K562 (cell line): ENCODE data around the gene CCDC28B. TPM values are rescaled to one million over a fixed set of nuclear protein-coding genes. Genes with fewer than 3 reads are reported as not detected.

Experiments used
- AFF4 ChIP-seq: sonication (generic); formaldehyde crosslinking; IDR thresholded peaks from 2 replicates; pipeline ENCODE4 v1.8.0; 2023; ENCODE audit warnings: mild to moderate bottlenecking, missing genetic modification reagents
- ARID3A ChIP-seq: IDR thresholded peaks from 2 replicates; pipeline ENCODE4 v1.6.1; 2012; ENCODE audit warnings: low read depth, low read length, improper control_type of control experiment, borderline replicate concordance
- HNRNPLL ChIP-seq: fragments of 200-400 bp; formaldehyde crosslinking; IDR thresholded peaks from 2 replicates; pipeline ENCODE4 v1.6.1; 2017; ENCODE audit warnings: low read length, low read depth, mild to moderate bottlenecking; ENCODE audit not compliant: poor library complexity, severe bottlenecking
- JUNB ChIP-seq: fragments of 450-650 bp; formaldehyde crosslinking; conservative IDR thresholded peaks from 2 replicates; pipeline ENCODE4 v1.4.0; 2020; ENCODE audit warnings: mild to moderate bottlenecking
- KLF13 ChIP-seq: fragments of 450-650 bp; IDR thresholded peaks from 2 replicates; pipeline ENCODE4 v1.6.1; 2016; ENCODE audit warnings: missing genetic modification characterization, low read depth, mild to moderate bottlenecking, missing compliant biosample characterization, moderate library complexity, borderline replicate concordance
- MEIS2 ChIP-seq: fragments of 450-650 bp; IDR thresholded peaks from 2 replicates; pipeline ENCODE4 v1.6.1; 2014; ENCODE audit warnings: mild to moderate bottlenecking; ENCODE audit not compliant: partially characterized antibody
- MYNN ChIP-seq, 2 experiments: sonication (generic); formaldehyde crosslinking in 1 of 2; IDR thresholded peaks; 2 replicates each; pipeline versions ENCODE4 v1.5.0 to v1.6.1; 2016 to 2020; ENCODE audit warnings: antibody characterized with exemption in 1 of 2, missing genetic modification reagents in 1 of 2
- REST ChIP-seq, 2 experiments: fragments of 450-650 bp; formaldehyde crosslinking in 1 of 2; IDR thresholded peaks; 2 replicates each; pipeline versions ENCODE4 v1.4.0 to v1.6.1; 2014 to 2020; ENCODE audit warnings: mild to moderate bottlenecking in 2 of 2, borderline replicate concordance in 1 of 2, low read depth in 1 of 2
- ZC3H11A ChIP-seq: IDR thresholded peaks from 2 replicates; pipeline ENCODE4 v1.6.1; 2012; ENCODE audit warnings: low read depth, low read length, improper control_type of control experiment
- ZKSCAN3 ChIP-seq: fragments of 250-450 bp; sonication (Bioruptor Pico); IDR thresholded peaks from 2 replicates; pipeline ENCODE4 v1.4.0; 2020
- ZNF354B ChIP-seq: fragments of 250-450 bp; sonication (Bioruptor Pico); IDR thresholded peaks from 2 replicates; pipeline ENCODE4 v1.4.0; 2020
- ZNF551 ChIP-seq: fragments of 250-450 bp; sonication (Bioruptor Pico); IDR thresholded peaks from 2 replicates; pipeline ENCODE4 v1.5.0; 2021; ENCODE audit warnings: mild to moderate bottlenecking, moderate library complexity
- polyA plus RNA-seq, 8 experiments: library from polyadenylated mRNA; depleted of rRNA in 4 of 8; stranded (reverse) in 5 of 8; unstranded in 3 of 8; fragments of >200 nt; fragmentation: Nextera tagmentation in 2 of 8; fragmentation: Illumina TruSeq in 1 of 8; extraction: Ambion mirVana in 2 of 8; extraction: Trizol in 1 of 8; gene quantifications; 2 replicates each; pipeline versions ENCODE4 v1.2.1 to v1.2.3, GENCODE V29; 2011 to 2014; ENCODE audit warnings: inconsistent platforms in 1 of 8, missing spikeins in 1 of 8
- total RNA-seq, 7 experiments: library from RNA; depleted of rRNA in 6 of 7; stranded (reverse); fragments of >200 nt in 6 of 7; fragmentation: Illumina TruSeq in 2 of 7; extraction: Trizol in 2 of 7; gene quantifications; 2 replicates each; pipeline versions ENCODE4 v1.2.1 to v1.2.3, GENCODE V29; 2011 to 2021; ENCODE audit warnings: low replicate concordance in 1 of 7

The CCDC28B gene
- total and polyA plus RNA-seq, 9 of the 15 experiments (the other 6 are each of a cell fraction or from before 2014, with no cell fraction given) = 5.7 to 54.5 (median 31.7) TPM

GRCh38 chr1:32247983-32248889 is 47.8 kb downstream of the CCDC28B start (continued):
- TF ChIP-seq ZKSCAN3 (CRISPR knock-in tag) = no peak
- no peak for TF ChIP-seq KLF13 (tag)
- no peak for TF ChIP-seq MEIS2
- no peak for TF ChIP-seq HNRNPLL
- TF ChIP-seq JUNB (CRISPR knock-in tag) = no peak
- TF ChIP-seq MYNN (IDR thresholded peaks at IDR 0.05) = peak; percentile 45; the same call in 1 of the 2 replicates
- no peak for TF ChIP-seq MYNN (CRISPR knock-in tag; IDR thresholded peaks at IDR 0.05)
- peak; percentile 60; the same call in 1 of the 2 replicates for TF ChIP-seq ZC3H11A
- TF ChIP-seq REST (IDR thresholded peaks at IDR 0.05; ENCODE audit: borderline replicate concordance) = peak; percentile 78; the same call in 1 of the 2 replicates
- no peak for TF ChIP-seq REST (CRISPR knock-in tag; IDR thresholded peaks at IDR 0.05; ENCODE audit: low read depth)
- TF ChIP-seq AFF4 (CRISPR knock-in tag) = no peak
- no peak for TF ChIP-seq ZNF354B (CRISPR knock-in tag)
- no peak for TF ChIP-seq ZNF551 (CRISPR knock-in tag)
- no peak for TF ChIP-seq ARID3A
